NT2/D1 (cell line): ENCODE results near the gene TMEM86B.

ENCODE experiments used
- SUZ12 ChIP-seq: IDR thresholded peaks from 2 replicates; pipeline ENCODE4 v1.6.1; 2011; ENCODE audit not compliant: insufficient read length, insufficient read depth; ENCODE audit errors: extremely low read depth
- YY1 ChIP-seq: IDR thresholded peaks from 2 replicates; pipeline ENCODE4 v1.6.1; 2011; ENCODE audit not compliant: insufficient read length, insufficient read depth

DNA sequence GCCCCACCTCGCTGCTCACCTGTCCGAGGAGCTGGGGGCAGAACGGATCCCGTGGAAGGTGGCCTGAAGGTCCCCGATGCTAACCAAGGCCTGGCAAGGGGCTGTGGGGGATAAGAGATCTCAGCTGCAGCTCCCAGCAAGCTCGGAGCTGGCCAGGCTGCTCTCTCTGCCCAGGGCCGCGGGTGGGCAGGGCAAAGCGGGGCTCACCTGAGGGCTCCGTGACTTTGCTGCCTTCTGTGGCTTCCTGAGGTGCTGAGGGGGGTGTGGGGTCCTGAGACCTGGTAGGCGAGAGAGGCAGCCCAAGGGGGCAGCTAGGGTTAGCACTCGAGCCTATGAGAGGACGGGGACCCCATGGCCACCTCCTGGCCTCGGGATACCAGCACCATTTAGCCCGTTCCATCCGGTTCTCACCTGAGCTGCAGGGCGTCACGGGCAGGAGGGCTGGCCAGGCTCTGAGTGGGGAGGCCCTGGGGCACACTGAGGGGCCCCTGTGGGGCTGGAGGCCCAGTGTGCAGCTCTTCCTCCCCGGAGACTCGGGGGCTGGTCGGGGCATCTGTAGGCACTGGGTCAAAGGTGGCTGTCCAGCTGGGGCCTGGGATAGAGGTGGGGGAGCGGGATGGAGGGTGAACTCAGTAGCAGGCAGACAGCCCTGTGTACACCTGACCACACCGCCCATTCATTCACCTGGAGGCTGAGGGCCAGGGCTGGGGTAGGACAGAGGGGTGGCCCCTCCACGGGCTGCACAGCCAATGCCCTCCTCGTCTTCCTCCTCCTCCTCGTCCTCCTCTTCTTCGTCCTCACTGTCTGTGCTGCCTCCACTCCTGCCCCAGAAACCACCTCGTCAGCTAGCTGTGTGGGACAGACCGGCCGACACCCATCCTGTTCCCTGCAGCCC is 3.1 kb upstream of the TMEM86B start:
- no peak for TF ChIP-seq SUZ12
- no peak for TF ChIP-seq YY1
